HG03575 (cell line): Measurements from ENCODE around the gene DMGDH.
"Not testable (repeated sequence)": the region's sequence is repeated elsewhere in the genome, so short reads cannot be mapped to it uniquely, and the experiment has no call there.

Source experiments
- ATAC-seq: cut with Tn5 transposase; IDR thresholded peaks from one replicate; pipeline ENCODE4 v1.9.1; 2021; ENCODE audit not compliant: unreplicated experiment, insufficient number of reproducible peaks, low FRiP score; ENCODE audit errors: extremely low read depth

DMGDH gene

GRCh38 chr5:78984439-78985115, 84.9 kb downstream of the DMGDH start:
- ATAC-seq, result no peak

DNA sequence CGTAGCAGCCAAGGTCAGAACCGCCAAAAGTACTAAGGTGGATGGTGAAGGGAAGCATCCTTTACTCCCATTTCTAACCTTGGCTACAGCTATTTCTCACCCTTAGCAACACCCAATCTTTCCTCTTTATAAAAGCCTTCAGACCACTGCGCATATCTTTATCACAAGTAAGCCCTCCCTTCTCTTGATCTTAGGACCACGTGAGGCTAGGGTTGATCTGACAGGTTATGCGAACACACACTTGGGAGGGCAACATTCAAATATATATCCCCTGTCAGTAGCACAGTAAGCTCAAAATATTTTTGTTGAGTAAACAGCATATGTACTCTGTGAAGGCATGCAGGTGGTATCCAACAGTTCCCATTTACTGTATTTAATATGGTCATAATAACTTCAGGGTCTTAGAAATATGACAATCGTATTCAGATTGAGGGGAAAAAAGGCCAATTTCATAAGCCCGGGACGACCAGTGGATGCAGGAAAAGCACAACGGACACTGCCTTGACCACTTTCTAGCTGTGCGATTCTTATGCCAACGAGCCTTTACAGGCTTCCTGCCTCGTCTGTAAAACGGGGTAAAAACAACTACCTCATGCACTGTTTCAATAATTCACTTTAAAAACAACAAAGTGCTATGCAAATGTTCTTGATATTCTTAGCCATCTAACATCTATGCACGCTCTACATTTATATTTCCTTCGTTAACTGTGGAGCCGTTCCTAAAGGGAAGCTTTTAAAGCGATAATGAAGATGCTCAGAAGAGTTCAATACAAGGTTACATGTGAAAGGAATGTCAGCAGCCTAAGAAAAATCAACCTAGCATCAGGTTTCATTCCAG, 85.7 kb downstream of the DMGDH start:
- ATAC-seq, result no peak

- not testable (repeated sequence) for ATAC-seq
Observed at GRCh38 chr5:78983194-78983593, 86.3 kb downstream of the DMGDH start.

GRCh38 chr5:78979909-78980308, 89.6 kb downstream of the DMGDH start:
- ATAC-seq, result no peak

DNA sequence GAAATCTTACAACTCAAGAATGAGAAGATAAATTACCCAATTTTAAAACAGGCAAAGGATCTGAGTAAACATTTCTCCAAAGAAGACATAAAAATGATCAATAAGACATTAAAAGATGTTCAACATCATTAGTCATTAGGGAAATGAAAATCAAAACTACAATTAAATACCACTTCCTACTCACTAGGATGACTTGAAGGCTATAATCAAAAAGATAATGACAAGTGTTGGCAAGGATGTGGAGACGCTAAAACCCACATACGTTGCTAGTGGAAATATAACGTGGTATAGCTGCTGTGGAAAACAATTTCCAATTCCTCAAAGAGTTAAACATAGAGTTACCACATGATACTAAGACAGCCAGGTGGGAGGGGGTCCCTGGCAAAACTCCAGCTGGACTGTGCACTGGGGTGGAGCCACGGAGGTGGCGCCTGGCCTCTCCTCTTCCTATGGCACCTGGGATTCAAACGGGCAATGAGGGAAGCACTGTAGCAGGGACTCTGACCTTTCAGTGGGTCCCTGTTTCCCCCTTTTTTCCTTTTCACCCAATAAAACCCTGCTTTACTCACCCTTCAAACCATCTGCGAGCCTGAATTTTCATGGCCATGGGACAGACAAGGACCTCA, 90.2 kb downstream of the DMGDH start:
- no peak for ATAC-seq

DNA sequence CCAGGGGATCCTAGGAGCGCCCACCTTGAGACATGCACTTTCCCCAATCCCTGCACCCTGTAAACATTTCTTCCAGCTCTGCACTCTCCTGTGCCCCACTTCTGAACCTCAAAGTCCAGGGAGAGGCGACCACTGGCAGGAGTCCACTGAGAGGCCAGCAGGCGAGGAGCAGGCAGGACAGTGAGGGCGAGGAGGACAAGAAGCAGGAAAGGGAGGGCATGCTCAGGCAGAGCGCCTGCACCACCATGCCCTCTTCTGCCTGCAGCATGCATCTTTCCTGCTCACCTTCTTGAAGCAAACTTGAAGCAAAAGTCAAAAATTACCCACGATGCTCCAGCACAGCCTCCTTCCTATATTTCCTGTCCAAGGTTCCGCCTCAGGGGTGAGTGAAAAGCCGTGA, 94.4 kb downstream of the DMGDH start:
- ATAC-seq, result no peak

GRCh38 chr5:78974601-78975000, 94.9 kb downstream of the DMGDH start:
- no peak for ATAC-seq

GRCh38 chr5:78974011-78974410, 95.5 kb downstream of the DMGDH start:
- ATAC-seq, result no peak

- no peak for ATAC-seq
Observed at GRCh38 chr5:78972654-78973428, 96.6 kb downstream of the DMGDH start.

DNA sequence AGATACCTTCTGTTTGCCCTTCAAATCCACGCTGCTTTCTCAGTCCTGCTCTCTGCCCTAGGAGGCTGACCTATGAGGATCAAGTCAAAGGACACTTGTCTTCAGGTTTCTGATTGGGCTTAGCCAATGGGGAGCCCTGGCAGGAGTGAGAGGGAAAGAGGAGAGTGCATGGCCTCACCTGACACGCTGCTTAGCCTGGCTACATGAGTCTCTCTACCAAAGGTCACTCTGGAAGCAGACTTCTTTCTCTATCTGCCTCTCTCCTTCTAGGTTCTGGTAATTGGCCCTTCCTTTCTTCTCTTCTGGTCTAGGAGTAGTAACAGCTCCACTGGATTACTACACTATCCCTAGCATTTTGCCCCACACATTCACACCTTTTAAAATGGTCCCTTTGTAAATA, 97.5 kb downstream of the DMGDH start:
- ATAC-seq, result no peak

- ATAC-seq, result no peak
Observed at GRCh38 chr5:78968781-78969180, 100.7 kb downstream of the DMGDH start.

- ATAC-seq, result no peak
Observed at GRCh38 chr5:78964889-78965288, 104.6 kb downstream of the DMGDH start.

GRCh38 chr5:78961743-78962142, 107.7 kb downstream of the DMGDH start:
- ATAC-seq, result no peak

- ATAC-seq, result no peak
Observed at GRCh38 chr5:78959767-78960166, 109.7 kb downstream of the DMGDH start.

- ATAC-seq, result no peak
Observed at GRCh38 chr5:78958672-78959445, 110.6 kb downstream of the DMGDH start.

- no peak for ATAC-seq
Observed at GRCh38 chr5:78956901-78957300, 112.6 kb downstream of the DMGDH start.

GRCh38 chr5:78953092-78953800, 116.2 kb downstream of the DMGDH start:
- no peak for ATAC-seq
